G401 (cell line): Measurements from ENCODE around the gene RALGAPA2. TPM values are rescaled to one million over a fixed set of nuclear protein-coding genes. Genes with fewer than 3 reads are reported as not detected.

Source experiments
- DNase-seq: peaks from one replicate; pipeline ENCODE4 v3.0.0-alpha.2; 2015; ENCODE audit warnings: low spot score
- in situ Hi-C: cut with HindIII; loops from 2 replicates; pipeline ENCODE4 v1.10.0; 2016; ENCODE audit warnings: low sequenced_read_pairs, mixed read lengths
- total RNA-seq: library from RNA; depleted of rRNA; stranded (reverse); fragments of >200 nt; shearing (Covaris generic); gene quantifications from 2 replicates; pipeline ENCODE4 v1.2.3, GENCODE V29; 2014

The RALGAPA2 gene
- total RNA-seq, 1 experiment from 2014 or later = 8.6 TPM

GRCh38 chr20:20459726-20460125 lies 252.7 kb downstream of the RALGAPA2 start:
- in situ Hi-C loops = no loop called here
- DNase-seq = no peak

- in situ Hi-C loops = no loop called here
- no peak for DNase-seq
Observed at GRCh38 chr20:20457392-20458126, 254.9 kb downstream of the RALGAPA2 start.

GRCh38 chr20:20456741-20457140 lies 255.7 kb downstream of the RALGAPA2 start:
- DNase-seq = no peak
- in situ Hi-C loops = no loop called here

- in situ Hi-C loops = no loop called here
Observed at GRCh38 chr20:20455926-20456325, 256.5 kb downstream of the RALGAPA2 start.

GRCh38 chr20:20454850-20455627 lies 257.4 kb downstream of the RALGAPA2 start:
- in situ Hi-C loops = no loop called here
- DNase-seq = no peak

More at GRCh38 chr20:20455926-20456325, 256.5 kb downstream of the RALGAPA2 start:
- DNase-seq = no peak

- in situ Hi-C loops = no loop called here
- DNase-seq = no peak
Observed at GRCh38 chr20:20454367-20454766, 258.1 kb downstream of the RALGAPA2 start.

- in situ Hi-C loops = no loop called here
- peak; percentile 59 for DNase-seq
Observed at GRCh38 chr20:20452254-20452676, 260.2 kb downstream of the RALGAPA2 start.

- peak; percentile 97 for DNase-seq
- in situ Hi-C loops = no loop called here
Observed at GRCh38 chr20:20450521-20450920, 261.9 kb downstream of the RALGAPA2 start.

GRCh38 chr20:20448881-20449280 lies 263.6 kb downstream of the RALGAPA2 start:
- in situ Hi-C loops = no loop called here
- peak; percentile 77 for DNase-seq

- DNase-seq = peak; percentile 40
Observed at GRCh38 chr20:20447196-20447595, 265.2 kb downstream of the RALGAPA2 start.

GRCh38 chr20:20446425-20447015 lies 265.9 kb downstream of the RALGAPA2 start:
- in situ Hi-C loops = no loop called here
- DNase-seq = peak; percentile 65

More at GRCh38 chr20:20447196-20447595, 265.2 kb downstream of the RALGAPA2 start:
- in situ Hi-C loops = no loop called here

- in situ Hi-C loops = no loop called here
- DNase-seq = no peak
Observed at GRCh38 chr20:20446001-20446400, 266.4 kb downstream of the RALGAPA2 start.

GRCh38 chr20:20443504-20443903 lies 268.9 kb downstream of the RALGAPA2 start:
- no peak for DNase-seq
- in situ Hi-C loops = no loop called here

- no peak for DNase-seq
- in situ Hi-C loops = no loop called here
Observed at GRCh38 chr20:20442466-20442865, 270.0 kb downstream of the RALGAPA2 start.

GRCh38 chr20:20440886-20441658 lies 271.4 kb downstream of the RALGAPA2 start:
- in situ Hi-C loops = no loop called here
- peak; percentile 60 for DNase-seq

- DNase-seq = peak; percentile 81
- in situ Hi-C loops = no loop called here
Observed at GRCh38 chr20:20440481-20440880, 272.0 kb downstream of the RALGAPA2 start.

GRCh38 chr20:20439602-20440190 lies 272.7 kb downstream of the RALGAPA2 start:
- no peak for DNase-seq
- in situ Hi-C loops = no loop called here

GRCh38 chr20:20437314-20437713 lies 275.1 kb downstream of the RALGAPA2 start:
- DNase-seq = no peak
- in situ Hi-C loops = no loop called here

- in situ Hi-C loops = no loop called here
- peak; percentile 42 for DNase-seq
Observed at GRCh38 chr20:20436689-20437088, 275.8 kb downstream of the RALGAPA2 start.
